Activated CD4-positive, alpha-beta T cell treated with anti-CD3 and anti-CD28 coated beads for 48 hours (primary cell): Measurements from ENCODE around the gene CNTNAP2.

ENCODE experiments used
- DNase-seq: peaks from one replicate; pipeline ENCODE4 v3.0.0-alpha.2; 2020

CNTNAP2 gene

DNA sequence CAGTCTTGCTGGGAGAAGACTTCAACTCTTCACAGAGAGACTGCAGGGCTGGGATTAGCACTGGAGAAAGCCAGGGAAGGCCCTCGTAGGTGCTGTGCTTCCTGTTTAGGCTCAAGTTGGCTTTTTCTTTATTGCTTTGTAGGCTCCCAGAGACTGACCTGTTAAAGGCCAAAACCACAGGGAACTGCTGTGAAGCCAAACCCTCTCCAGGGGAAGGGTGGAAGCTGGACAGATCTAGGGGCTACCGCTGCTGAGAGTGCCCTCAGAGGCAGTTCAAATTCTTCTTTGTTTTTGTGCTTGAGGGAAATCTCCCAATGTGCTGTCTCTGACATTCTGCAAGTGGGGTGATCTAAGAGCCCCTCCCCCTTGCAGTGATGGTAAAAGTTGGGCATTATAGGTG lies 198.4 kb downstream of the CNTNAP2 start:
- DNase-seq: no peak

- DNase-seq: no peak
Measured at GRCh38 chr7:146319629-146320028, 203.0 kb downstream of the CNTNAP2 start.

GRCh38 chr7:146321301-146321700 lies 204.7 kb downstream of the CNTNAP2 start:
- DNase-seq: no peak

GRCh38 chr7:146331369-146331768 lies 214.8 kb downstream of the CNTNAP2 start:
- no peak for DNase-seq

GRCh38 chr7:146345251-146345650 lies 228.7 kb downstream of the CNTNAP2 start:
- DNase-seq: no peak

- DNase-seq: no peak
Measured at GRCh38 chr7:146346096-146346495, 229.5 kb downstream of the CNTNAP2 start.

DNA sequence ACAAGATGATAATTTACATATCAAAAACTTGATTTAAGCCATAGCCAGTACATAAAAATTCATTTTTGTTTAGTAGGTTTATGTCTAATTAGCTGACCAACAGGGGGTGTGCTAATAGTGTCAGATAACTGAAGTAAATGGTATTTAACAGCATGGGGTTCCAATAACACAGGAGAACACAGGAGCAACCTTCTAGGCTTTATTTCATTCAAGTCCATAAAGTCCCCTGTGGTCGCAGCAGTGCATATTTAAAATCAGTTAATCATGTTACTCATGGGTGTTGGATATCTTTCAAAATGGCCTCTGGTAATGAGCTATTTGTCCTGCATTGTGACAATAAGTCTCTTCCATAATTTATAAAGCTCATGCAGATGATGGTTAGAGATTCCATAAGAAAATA lies 238.6 kb downstream of the CNTNAP2 start:
- DNase-seq: no peak

DNA sequence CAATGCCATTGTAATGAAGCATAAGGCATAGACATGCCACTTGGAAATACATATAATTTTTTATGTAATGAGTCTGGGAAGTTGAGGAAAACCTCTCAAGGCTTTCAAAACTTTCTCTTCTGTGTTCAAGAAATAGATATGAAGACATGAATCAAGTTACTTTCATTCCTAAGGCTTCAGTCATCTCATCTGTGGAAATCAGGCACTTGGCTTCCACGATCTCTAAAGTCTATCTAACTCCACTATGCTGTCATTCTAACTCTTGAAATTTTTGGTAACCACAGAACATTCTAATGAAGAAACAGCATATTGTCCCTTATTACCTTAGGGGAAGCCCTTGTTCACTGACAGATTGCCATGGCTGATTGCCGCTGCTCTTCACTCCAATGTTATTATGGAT lies 242.6 kb downstream of the CNTNAP2 start:
- DNase-seq: no peak

- no peak for DNase-seq
Measured at GRCh38 chr7:146366938-146367337, 250.3 kb downstream of the CNTNAP2 start.

- DNase-seq: no peak
Measured at GRCh38 chr7:146370171-146370570, 253.6 kb downstream of the CNTNAP2 start.

GRCh38 chr7:146375170-146375569 lies 258.6 kb downstream of the CNTNAP2 start:
- DNase-seq: no peak

DNA sequence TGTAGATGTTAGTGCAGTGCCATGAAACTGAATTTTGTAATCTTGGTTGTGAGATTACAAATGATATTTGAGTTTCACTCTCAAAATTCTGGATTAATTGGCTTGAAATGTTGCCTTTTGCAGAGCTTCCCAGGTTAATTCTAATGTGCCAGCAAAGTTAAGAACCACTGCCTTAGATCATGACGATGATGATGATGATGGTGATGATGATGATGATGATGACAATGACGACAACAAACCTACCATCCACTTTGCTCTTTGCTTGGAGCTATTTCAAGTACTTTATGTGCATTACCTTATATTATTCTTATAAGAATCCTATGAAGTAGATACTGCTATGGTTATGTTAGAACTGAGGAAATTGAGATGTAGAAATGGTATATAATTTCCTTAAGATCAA lies 261.6 kb downstream of the CNTNAP2 start:
- DNase-seq: no peak

DNA sequence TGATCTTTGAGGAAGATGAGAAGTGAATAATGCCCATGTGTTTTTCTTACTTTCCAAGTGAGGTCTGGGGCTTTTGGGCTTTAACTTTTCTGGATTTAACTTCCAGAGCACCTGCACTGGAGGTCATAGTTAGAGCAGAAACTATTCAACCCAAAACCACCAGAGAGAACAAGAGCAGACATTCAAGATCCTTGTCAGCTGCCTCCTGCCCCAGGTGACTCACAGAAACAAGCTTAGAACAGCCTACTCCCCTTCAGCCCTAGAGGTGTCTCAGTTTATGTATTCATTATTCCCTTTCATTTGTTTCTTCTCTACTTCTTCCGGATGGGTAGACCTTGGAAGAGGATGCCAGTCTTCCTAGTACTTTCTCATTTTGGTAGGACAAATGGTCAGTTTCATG lies 270.5 kb downstream of the CNTNAP2 start:
- DNase-seq: no peak

- no peak for DNase-seq
Measured at GRCh38 chr7:146388928-146389327, 272.3 kb downstream of the CNTNAP2 start.

GRCh38 chr7:146393346-146393745 lies 276.7 kb downstream of the CNTNAP2 start:
- no peak for DNase-seq

DNA sequence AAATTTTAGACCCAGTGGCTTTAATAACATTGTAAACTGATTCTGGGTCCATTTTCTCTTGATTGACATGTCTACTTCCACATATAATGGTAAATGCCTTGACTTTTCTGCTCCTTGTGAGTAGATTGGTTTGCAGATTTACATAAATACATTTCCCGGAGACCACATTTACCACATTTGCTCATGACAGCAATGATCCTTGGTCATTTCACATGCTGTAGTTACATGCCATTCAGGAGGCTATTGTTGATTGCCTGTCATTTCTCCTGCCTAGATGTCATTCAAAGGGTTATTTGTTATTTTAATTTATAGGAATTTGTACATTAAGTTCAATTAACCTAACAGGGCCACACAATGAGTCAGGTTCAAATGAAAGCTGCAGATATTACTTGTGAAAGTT lies 280.5 kb downstream of the CNTNAP2 start:
- DNase-seq: no peak

DNA sequence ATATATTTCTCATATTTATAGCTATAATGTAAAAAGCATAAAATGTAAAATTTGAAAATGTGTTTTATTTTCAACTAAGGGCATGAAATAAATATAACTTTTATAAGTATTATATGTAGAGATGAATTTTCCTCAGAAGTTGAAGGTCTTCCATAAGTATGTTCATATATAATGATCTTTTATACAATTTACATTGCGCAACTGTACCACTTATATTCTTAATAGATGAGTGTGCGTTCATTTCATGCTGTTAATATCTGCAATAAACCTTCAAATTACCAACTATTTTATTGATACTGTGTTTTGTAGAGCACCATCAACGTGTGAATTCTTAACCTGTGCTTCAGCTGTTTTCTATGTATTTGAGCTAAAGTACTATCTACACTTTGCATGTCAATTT lies 285.3 kb downstream of the CNTNAP2 start:
- DNase-seq: no peak

DNA sequence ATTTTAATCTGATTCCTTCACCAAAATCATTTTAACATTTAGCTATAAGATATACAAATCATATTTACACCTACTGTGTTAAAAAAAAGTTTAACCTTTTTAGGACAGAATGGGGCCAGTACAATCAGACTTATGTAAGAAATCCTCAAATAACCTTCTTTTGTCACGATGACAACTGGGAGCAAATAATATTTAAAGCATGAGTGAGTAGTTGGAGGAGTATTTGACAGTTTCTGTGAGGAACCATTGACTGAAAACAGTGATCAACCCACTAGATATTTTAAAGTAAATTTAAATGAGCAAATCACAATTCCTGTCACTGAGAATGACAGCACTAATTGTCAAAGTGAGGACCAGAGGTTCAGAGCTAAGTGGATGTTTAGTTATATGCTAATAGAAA lies 289.1 kb downstream of the CNTNAP2 start:
- no peak for DNase-seq

GRCh38 chr7:146411975-146412374 lies 295.4 kb downstream of the CNTNAP2 start:
- DNase-seq: no peak

GRCh38 chr7:146412781-146413180 lies 296.2 kb downstream of the CNTNAP2 start:
- no peak for DNase-seq

DNA sequence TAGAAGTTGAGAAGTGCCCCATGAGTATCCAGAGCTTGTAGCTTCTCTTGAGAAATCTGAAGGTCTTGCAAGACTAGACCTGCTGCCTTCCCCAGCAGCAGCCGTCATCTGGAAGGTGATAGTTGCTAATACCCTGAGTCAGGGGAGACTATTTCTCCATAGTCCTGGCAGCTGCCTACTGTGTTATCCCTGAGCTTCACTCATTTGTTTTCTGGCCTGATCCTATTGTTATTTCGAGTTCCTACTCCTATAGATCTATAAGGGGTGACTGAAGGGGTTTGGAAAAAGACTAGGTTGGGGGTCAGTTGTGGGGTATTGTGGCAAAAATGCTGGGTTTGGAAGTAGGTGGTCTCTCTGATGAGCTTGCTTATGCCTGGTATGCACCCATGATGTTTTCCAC lies 297.8 kb downstream of the CNTNAP2 start:
- DNase-seq: no peak

- DNase-seq: no peak
Measured at GRCh38 chr7:146414937-146415336, 298.3 kb downstream of the CNTNAP2 start.

DNA sequence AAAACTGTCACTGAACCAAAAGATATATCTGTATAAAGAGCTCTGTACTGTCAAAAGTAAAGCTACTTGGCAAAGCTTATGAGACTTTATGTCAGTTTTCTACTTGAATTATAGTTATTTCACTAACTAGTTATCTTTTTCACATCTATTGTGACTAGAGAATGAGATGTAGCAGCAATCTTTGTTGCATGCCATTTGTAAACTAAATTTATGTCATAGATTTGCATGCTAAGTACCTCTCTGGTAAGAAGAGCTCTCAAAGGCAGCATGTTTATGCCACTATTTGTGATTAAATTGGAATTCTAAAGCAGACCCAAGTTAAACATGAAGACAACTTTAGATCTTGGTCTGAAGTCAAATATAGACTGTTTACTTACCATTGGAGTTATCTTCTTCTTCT lies 300.6 kb downstream of the CNTNAP2 start:
- no peak for DNase-seq

GRCh38 chr7:146423446-146423845 lies 306.8 kb downstream of the CNTNAP2 start:
- DNase-seq: no peak

DNA sequence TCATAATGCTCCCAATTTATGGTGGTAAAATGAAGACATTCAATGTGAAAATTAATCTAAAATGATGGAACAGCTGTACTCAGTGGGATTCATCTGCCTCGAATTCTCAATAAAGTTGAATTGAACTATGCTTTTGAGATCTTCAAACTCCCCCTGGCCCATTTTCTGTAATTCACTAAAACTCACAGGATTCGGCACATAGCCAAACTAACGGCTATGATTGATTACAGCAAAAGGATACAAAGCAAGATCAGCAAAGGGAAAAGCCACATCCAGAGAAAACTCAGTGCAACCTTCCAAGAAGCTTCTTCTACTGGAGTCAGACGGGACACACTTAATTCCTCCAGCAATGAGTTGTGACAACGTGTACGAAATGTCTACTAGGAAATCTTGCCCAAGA lies 307.5 kb downstream of the CNTNAP2 start:
- no peak for DNase-seq

GRCh38 chr7:146433501-146433900 lies 316.9 kb downstream of the CNTNAP2 start:
- DNase-seq: no peak
